Activated naive CD4-positive, alpha-beta T cell treated with anti-CD3 and anti-CD28 coated beads, Interleukin-2, amount 50 U/mL, for 72 hours (primary cell): ENCODE results near the gene MAFB. TPM values are rescaled to one million over a fixed set of nuclear protein-coding genes. Genes with fewer than 3 reads are reported as not detected.

Experiments used
- ATAC-seq, 2 donors: fragments of 150-1000 bp; cut with Tn5 transposase; 2 replicates each; pipeline ENCODE4 v1.10.0; 2021; ENCODE audit warnings: mild to moderate bottlenecking in 2 of 2, moderate library complexity in 2 of 2
- DNase-seq, 2 donors: peaks; one replicate each; pipeline ENCODE4 v3.0.0; 2021 to 2022; ENCODE audit warnings: low spot score in 2 of 2
- H3K27ac Mint-ChIP-seq, 2 donors: one replicate each; pipeline ENCODE4 v1.8.0; 2022; ENCODE audit warnings: mild to moderate bottlenecking in 2 of 2, mixed read lengths in 2 of 2
- H3K36me3 Mint-ChIP-seq, 2 donors: one replicate each; pipeline ENCODE4 v1.8.0; 2022; ENCODE audit warnings: mixed read lengths in 2 of 2
- H3K9me3 Mint-ChIP-seq, 2 donors: one replicate each; pipeline ENCODE4 v1.8.0; 2022; ENCODE audit warnings: mixed read lengths in 2 of 2
- total RNA-seq, 2 donors: library from RNA; stranded (reverse); gene quantifications; one replicate each; pipeline ENCODE4 v1.2.3, GENCODE V29; 2022

The MAFB gene
- total RNA-seq, 2 donors from 2014 or later = 0.12 TPM; not detected in 1

- peaks cover 0 to 4% of the 10 kb centered on the region in 2 donors for H3K9me3 Mint-ChIP-seq
- ATAC-seq (no peak), DNase-seq (no peak)
- H3K36me3 Mint-ChIP-seq = no peaks in the 10 kb centered on the region
- no peak overlapping the region for H3K27ac Mint-ChIP-seq
Observed at GRCh38 chr20:40635971-40636370, 53.1 kb downstream of the MAFB start.
